Medulla oblongata (tissue), 1 donor: Measurements from ENCODE around the gene GRB10.

Experiments used
- DNase-seq: peaks from one replicate; pipeline ENCODE4 v3.0.0-alpha.2; 2015; ENCODE audit errors: extremely low spot score

Gene GRB10

GRCh38 chr7:50674299-50674698 is 108.4 kb downstream of the GRB10 start:
- DNase-seq, result no peak

- no peak for DNase-seq
Observed at GRCh38 chr7:50673096-50673495, 109.6 kb downstream of the GRB10 start.

- DNase-seq, result no peak
Observed at GRCh38 chr7:50672045-50672444, 110.7 kb downstream of the GRB10 start.

- DNase-seq, result no peak
Observed at GRCh38 chr7:50671386-50671785, 111.3 kb downstream of the GRB10 start.

- DNase-seq, result no peak
Observed at GRCh38 chr7:50669890-50670289, 112.8 kb downstream of the GRB10 start.

GRCh38 chr7:50667789-50668226 is 114.9 kb downstream of the GRB10 start:
- no peak for DNase-seq

GRCh38 chr7:50667338-50667737 is 115.4 kb downstream of the GRB10 start:
- DNase-seq, result no peak

GRCh38 chr7:50666124-50666496 is 116.6 kb downstream of the GRB10 start:
- DNase-seq, result no peak

- no peak for DNase-seq
Observed at GRCh38 chr7:50665403-50666123, 117.1 kb downstream of the GRB10 start.

GRCh38 chr7:50664937-50665336 is 117.8 kb downstream of the GRB10 start:
- DNase-seq, result no peak

GRCh38 chr7:50664461-50664922 is 118.2 kb downstream of the GRB10 start:
- DNase-seq, result no peak

GRCh38 chr7:50663396-50664102 is 119.1 kb downstream of the GRB10 start:
- DNase-seq, result peak; percentile 71

- no peak for DNase-seq
Observed at GRCh38 chr7:50662996-50663395, 119.7 kb downstream of the GRB10 start.

- DNase-seq, result no peak
Observed at GRCh38 chr7:50662041-50662694, 120.5 kb downstream of the GRB10 start.

- no peak for DNase-seq
Observed at GRCh38 chr7:50661345-50662040, 121.2 kb downstream of the GRB10 start.

GRCh38 chr7:50660830-50661175 is 121.9 kb downstream of the GRB10 start:
- DNase-seq, result no peak

GRCh38 chr7:50660040-50660829 is 122.5 kb downstream of the GRB10 start:
- peak; percentile 69 for DNase-seq

- no peak for DNase-seq
Observed at GRCh38 chr7:50659329-50659965, 123.2 kb downstream of the GRB10 start.

GRCh38 chr7:50658696-50659095 is 124.0 kb downstream of the GRB10 start:
- DNase-seq, result no peak

- DNase-seq, result no peak
Observed at GRCh38 chr7:50657912-50658311, 124.8 kb downstream of the GRB10 start.

- peak; percentile 38 for DNase-seq
Observed at GRCh38 chr7:50657341-50657873, 125.3 kb downstream of the GRB10 start.
